Motor neuron (in vitro differentiated cells): ENCODE measurements around the gene PADI1. TPM values are rescaled to one million over a fixed set of nuclear protein-coding genes. Genes with fewer than 3 reads are reported as not detected.

Experiments
- ATAC-seq, 8 experiments: fragments of 200-7000 bp; cut with Tn5 transposase; replicated peaks in 6 of 8; 2 replicates each; pipeline ENCODE4 v1.8.0; 2021; ENCODE audit warnings: mild to moderate bottlenecking in 8 of 8, moderate library complexity in 8 of 8
- H3K27ac ChIP-seq, 2 donors: fragments of 250-450 bp; sonication (Bioruptor Pico); 2 replicates each; pipeline ENCODE4 v1.9.0; 2021; ENCODE audit warnings: antibody characterized with exemption in 2 of 2, mild to moderate bottlenecking in 2 of 2, moderate library complexity in 1 of 2
- H3K4me1 ChIP-seq, 2 donors: fragments of 250-450 bp; sonication (Bioruptor Pico); replicated peaks in 1 of 2; 2 replicates each; pipeline ENCODE4 v1.6.1; 2021; ENCODE audit warnings: antibody characterized with exemption in 2 of 2, mild to moderate bottlenecking in 2 of 2, moderate library complexity in 1 of 2
- H3K4me3 ChIP-seq, 5 donors: fragments of 250-450 bp; sonication (Bioruptor Pico); 2 replicates each; pipeline ENCODE4 v1.9.0; 2021; ENCODE audit warnings: antibody characterized with exemption in 5 of 5, mild to moderate bottlenecking in 5 of 5, moderate library complexity in 4 of 5
- WGBS, 10 experiments: fragments of 450-650 bp; shearing (Covaris generic); methylation state at CpG; one replicate each; pipeline ENCODE4 v1.0.0; 2022; 5-methylcytosine and 5-hydroxymethylcytosine counted together
- in situ Hi-C, 9 experiments: fragments of 400-800 bp; cut with MboI; loops; one replicate each; pipeline ENCODE4 v1.15.0; 2021; ENCODE audit warnings: low sequenced_read_pairs in 9 of 9, low pct_unique_long_range_greater_than_20kb in 2 of 9; ENCODE audit not compliant: unreplicated experiment in 9 of 9
- total RNA-seq, 8 experiments: library from RNA; unstranded; fragments of 300-600 nt; gene quantifications; 2 replicates each; pipeline versions ENCODE4 v1.2.3 to v1.2.4, GENCODE V29; 2022

PADI1 gene
- total RNA-seq, 8 experiments from 2014 or later: 0.05 to 1.1 (median 0.29) TPM; not detected in 1

DNA sequence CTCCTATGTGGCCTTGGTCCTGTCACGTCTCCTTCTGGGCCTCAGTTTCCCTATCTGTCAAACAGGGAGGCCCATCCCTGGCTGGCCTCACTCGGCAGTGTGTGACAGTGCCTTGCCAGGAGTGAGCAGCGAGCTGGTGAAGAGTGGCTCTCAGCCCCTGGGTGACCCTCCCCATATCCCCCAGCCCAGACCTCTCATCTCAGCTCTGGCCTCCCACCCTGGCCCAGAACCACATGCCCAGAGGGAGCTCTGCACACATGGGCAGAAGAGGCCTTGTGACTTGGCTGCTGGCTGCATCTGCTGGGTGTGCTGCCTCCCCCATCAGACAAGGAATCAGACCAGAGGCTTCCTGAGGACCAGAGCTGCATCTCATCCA is 19.5 kb upstream of the PADI1 start:
- WGBS, 10 experiments: 80% methylated on average over 2 of the region's 3 CpGs; no CpG with 5 or more reads in 9 of the 10 experiments
- ATAC-seq: no peak
- in situ Hi-C loops: no loop called here

DNA sequence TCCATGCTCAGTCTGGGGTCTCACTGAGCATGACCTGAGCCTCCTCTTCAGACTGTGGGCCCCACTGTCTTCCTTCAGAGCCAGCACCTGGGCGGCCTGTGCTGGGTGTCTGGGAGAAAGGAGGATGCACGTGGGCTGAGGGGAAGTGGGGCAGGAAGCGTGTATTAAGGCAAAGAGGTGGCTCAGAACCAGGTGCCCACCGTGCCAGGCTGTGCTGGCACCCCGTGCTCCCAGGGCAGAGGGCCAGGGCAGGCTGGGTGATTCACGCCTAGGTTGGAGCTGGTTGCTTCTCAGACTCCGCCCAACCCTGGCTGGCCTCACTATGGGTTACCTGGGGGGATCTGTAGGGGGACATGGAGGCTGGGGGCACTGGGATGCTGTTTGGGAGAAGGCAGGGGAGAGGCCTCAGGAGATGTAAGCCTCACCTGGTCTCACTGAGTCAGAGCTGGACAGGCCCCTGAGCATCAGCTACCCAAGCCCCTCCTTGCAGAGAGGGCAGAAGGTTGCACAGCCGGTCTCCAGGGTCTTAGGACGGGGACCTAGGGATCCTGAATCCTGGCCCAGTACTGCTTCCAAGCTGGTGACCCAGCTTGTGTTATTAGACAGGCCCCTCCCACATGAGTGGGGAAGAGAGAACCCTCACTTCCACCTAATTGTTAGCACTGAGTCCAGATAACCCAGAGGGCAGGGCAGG is 18.6 kb upstream of the PADI1 start:
- peak in 3 of 8 experiments; percentile 15 to 35 (median 16) for ATAC-seq
- 60 to 100% (median 83%) methylated on average over 1 to 4 of the region's 9 CpGs; no CpG with 5 or more reads in 4 of the 10 experiments for WGBS, 10 experiments
- Histone ChIP-seq H3K27ac (no peak overlapping the region), H3K4me3 (no peak overlapping the region), H3K4me1 (peaks cover 0 to 15% of the 10 kb centered on the region in 2 donors)
- in situ Hi-C loops: no loop called here

More for the DNA sequence above, 19.5 kb upstream of the PADI1 start:
- Histone ChIP-seq H3K4me3 (no peak overlapping the region), H3K4me1 (peaks cover 0 to 15% of the 10 kb centered on the region in 2 donors), H3K27ac (no peak overlapping the region)

DNA sequence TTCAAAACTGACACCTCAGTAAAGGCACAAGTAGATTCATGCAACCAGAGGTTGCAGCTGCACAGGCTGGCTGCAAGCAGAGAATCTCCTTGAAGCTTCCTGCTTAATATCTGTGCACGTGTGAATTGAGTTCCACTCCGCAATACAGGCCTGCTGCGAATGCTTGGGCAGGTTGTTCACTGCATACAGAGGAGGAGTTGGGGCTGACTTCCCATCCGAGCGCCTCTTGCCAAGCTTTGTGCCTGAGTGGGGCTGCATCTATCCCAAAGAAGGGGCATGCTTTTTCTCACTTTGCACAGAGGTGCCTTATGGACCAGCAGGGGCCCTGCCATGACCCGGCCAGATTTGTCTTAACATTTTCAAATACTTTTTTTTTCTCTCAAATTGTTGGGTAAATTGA is 17.9 kb upstream of the PADI1 start:
- 38 to 68% (median 50%) methylated on average over 2 to 6 of the region's 6 CpGs; no CpG with 5 or more reads in 5 of the 10 experiments for WGBS, 10 experiments
- ATAC-seq: peak in 5 of 8 experiments; percentile 34 to 50 (median 43)
- in situ Hi-C loops: no loop called here
- H3K4me3 ChIP-seq: no peak overlapping the region
- no peak overlapping the region for H3K27ac ChIP-seq
- H3K4me1 ChIP-seq: peaks cover 2 to 13% of the 10 kb centered on the region in 2 donors

DNA sequence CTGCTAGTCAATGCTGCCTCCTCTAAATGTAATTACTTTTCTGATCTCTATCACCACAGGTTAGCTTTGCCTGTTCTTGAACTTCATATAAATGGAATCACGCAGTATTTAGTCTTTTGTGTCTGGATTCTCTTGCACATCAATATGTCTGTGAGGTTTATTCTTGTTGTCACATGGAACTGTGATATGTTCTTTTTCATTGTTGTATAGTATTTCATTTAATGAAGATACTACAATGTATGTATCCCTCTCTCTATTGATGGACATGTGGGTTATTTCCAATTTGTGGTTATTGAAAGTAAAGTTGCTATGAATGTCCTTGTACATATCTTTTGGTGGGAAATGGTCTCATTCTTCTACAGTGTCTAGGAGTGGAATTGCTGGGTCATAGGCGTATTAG is 16.7 kb upstream of the PADI1 start:
- Histone ChIP-seq H3K4me1 (peaks cover 14 to 23% of the 10 kb centered on the region in 2 donors), H3K27ac (no peak overlapping the region), H3K4me3 (no peak overlapping the region)
- no peak for ATAC-seq
- in situ Hi-C loops: no loop called here
- WGBS, 10 experiments: 50 to 100% (median 93%) methylated on average over 1 to 2 of the region's 2 CpGs; no CpG with 5 or more reads in 1 of the 10 experiments

DNA sequence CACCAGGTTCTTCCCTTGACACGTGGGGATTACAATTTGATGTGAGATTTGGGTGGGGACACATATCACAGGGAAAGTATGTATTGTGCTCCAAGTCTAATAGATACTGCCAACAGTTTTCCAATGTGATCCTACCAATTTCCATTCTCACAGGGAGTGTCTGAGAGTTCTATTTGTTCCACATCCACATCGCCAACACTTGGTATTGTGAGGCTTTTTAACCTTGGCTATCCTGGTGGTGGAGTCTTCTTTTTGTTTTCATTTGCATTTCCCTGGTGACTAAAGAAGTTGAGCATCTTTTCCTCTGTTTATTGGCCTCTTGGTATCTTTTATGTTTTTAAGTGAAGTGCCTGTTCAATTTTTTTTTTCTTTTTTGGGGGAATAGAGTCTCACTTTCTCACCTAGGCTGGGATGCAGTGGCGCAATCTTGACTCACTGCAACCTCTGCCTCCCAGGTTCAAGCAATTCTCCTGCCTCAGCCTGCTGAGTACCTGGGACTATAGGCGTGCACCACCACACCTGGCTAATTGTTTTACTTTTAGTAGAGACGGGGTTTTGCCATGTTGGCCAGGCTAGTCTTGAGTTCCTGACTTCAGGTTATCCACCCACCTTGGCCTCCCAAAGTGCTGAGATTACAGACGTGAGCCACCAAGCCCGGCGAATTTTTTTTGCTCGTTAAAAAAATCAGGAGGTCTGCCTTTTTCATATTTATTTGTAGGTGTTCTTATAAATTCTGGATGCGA is 15.9 kb upstream of the PADI1 start:
- in situ Hi-C loops: no loop called here
- Histone ChIP-seq H3K4me3 (no peak overlapping the region), H3K4me1 (peaks cover 14 to 23% of the 10 kb centered on the region in 2 donors), H3K27ac (no peak overlapping the region)
- no peak for ATAC-seq
- WGBS, 10 experiments: 68 to 100% (median 85%) methylated on average over 1 to 10 of the region's 10 CpGs

DNA sequence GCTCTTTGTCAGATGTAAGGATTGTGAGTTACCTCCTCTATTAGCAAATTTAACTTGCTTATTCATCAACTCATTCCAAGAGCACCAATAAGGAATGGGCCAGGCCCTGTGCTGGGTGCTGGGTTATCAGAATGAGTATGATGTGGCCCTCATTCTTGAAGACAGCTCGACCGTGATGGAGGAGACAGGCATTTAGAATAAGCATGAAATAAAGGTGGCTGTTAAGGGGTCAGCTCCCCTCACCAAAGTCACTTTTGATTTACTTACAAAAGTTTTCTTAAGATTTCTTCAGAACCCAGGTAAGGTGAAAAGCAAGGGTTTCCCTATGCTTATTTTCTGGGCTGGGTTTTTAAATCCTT is 15.3 kb upstream of the PADI1 start:
- 0 to 100% (median 85%) methylated on average over 1 to 2 of the region's 2 CpGs; no CpG with 5 or more reads in 2 of the 10 experiments for WGBS, 10 experiments
- in situ Hi-C loops: no loop called here

DNA sequence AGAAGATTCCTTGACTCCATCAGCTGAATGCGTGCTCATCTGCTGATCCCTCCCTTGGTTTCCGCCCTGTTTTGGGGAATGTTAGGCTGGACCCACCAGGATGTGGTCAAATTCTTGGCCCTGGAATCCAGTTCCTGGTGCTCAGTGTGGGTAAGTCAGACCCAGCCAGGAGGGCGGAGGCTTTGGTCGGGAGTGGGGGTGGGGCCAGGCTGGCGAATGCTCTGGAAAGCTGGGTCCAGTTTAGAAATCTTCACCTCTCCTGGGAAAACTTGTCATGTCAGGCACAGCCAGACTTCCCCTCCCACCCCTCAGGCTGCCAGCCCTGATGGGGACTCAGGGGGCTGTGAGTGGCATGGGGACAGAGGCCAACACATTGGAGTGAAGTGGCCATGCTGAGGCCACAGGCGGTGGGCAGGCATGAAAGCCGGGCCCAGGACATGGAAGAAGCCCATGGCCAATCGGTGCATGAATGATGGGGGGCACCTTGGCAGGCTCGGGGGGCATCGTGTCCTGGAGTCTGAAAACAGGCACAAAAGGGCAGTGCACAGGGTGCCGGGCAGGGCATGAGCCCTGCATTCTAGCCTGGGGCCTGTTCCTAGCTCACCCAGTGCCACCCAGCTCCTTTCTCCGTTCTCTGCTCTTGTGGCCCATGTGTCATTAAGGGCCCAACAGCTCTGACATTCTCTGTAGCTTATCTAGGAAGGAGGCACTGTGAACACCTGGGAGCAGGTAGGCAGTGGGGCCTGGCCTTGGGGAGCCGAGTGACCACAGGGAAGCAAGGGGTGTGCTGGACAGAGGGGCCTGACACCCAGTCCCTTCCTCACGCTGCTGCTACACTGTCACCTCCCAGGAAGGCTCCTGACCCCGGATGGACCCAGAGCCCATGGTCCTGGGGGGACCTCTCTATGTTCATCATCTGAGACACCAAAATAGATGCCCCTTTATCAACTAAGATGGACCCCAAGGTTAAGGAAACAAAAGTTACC is 14.6 kb upstream of the PADI1 start:
- H3K4me3 ChIP-seq: no peak overlapping the region
- ATAC-seq: peak in 3 of 8 experiments; percentile 36 to 53 (median 50)
- H3K27ac ChIP-seq: no peak overlapping the region
- WGBS, 10 experiments: 20 to 100% (median 79%) methylated on average over 1 to 11 of the region's 15 CpGs; no CpG with 5 or more reads in 2 of the 10 experiments
- in situ Hi-C loops: no loop called here
- H3K4me1 ChIP-seq: peaks cover 14 to 23% of the 10 kb centered on the region in 2 donors

More for the DNA sequence above, 15.3 kb upstream of the PADI1 start:
- Histone ChIP-seq H3K4me1 (peaks cover 14 to 23% of the 10 kb centered on the region in 2 donors), H3K27ac (no peak overlapping the region), H3K4me3 (no peak overlapping the region)
- ATAC-seq: peak in 1 of 8 experiments; percentile 4

DNA sequence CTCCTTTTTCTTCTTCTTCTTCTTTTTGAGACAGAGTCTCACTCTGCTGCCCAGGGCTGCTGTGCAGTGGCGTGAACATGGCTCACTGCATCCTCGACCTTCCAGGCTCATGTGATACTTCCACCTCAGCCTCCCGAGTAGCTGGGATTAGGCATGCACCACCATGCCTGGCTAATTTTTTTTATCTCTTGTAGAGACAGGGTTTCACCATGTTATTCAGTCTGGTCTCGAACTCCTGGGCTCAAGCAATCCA is 13.0 kb upstream of the PADI1 start:
- Histone ChIP-seq H3K4me3 (no peak overlapping the region), H3K4me1 (peaks cover 14 to 17% of the 10 kb centered on the region in 2 donors), H3K27ac (peak overlapping the region in 1 of 2 donors; percentile 8)
- peak in 4 of 8 experiments; percentile 17 to 37 (median 29) for ATAC-seq
- in situ Hi-C loops: no loop called here
- WGBS, 10 experiments: 62 to 100% (median 89%) methylated on average over 1 to 4 of the region's 4 CpGs

DNA sequence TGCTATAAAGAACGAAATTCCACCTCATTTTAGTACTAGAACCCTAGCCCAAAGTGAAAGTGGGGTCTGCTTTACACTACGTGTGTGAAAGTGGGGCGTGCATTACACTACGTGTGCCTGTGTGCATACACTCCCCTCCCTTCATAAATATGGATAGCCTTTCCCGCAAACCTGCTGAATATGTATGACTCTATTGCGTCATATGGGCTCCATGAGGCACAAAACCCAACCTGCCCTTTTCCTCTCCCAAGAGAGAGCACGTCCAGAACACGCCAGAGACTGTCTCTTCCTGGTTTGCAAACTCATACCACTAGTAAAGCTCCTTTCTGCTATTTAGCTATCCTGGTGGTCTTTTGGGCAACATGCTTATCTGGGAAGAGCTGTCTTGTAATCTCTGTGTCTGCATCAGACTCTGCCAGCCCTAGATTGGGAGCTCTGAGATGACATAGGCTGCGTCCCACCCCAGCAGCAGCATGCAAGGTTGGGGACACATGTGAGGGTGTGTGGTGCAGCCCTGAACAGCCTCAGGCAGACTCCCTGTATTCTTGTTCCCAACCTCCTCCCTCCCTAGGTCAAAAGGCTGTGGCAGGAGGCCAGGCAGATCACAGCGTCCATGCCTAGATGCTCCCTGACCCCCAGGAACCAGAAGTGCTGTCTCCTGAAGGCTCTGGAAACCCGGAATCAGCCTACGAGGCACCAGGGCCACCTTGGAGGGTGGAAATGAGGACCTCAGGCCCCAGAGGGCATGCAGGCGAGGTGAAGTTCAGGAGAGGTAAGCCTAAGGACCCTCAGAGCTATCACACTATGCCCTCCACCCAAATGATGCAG is 12.3 kb upstream of the PADI1 start:
- 0 to 68% (median 45%) methylated on average over 3 to 11 of the region's 13 CpGs; no CpG with 5 or more reads in 2 of the 10 experiments for WGBS, 10 experiments
- peak; percentile 70 to 94 (median 90) for ATAC-seq
- in situ Hi-C loops: no loop called here
- Histone ChIP-seq H3K4me3 (no peak overlapping the region), H3K4me1 (peaks cover 13 to 14% of the 10 kb centered on the region in 2 donors), H3K27ac (peak overlapping the region in 1 of 2 donors; percentile 8)

DNA sequence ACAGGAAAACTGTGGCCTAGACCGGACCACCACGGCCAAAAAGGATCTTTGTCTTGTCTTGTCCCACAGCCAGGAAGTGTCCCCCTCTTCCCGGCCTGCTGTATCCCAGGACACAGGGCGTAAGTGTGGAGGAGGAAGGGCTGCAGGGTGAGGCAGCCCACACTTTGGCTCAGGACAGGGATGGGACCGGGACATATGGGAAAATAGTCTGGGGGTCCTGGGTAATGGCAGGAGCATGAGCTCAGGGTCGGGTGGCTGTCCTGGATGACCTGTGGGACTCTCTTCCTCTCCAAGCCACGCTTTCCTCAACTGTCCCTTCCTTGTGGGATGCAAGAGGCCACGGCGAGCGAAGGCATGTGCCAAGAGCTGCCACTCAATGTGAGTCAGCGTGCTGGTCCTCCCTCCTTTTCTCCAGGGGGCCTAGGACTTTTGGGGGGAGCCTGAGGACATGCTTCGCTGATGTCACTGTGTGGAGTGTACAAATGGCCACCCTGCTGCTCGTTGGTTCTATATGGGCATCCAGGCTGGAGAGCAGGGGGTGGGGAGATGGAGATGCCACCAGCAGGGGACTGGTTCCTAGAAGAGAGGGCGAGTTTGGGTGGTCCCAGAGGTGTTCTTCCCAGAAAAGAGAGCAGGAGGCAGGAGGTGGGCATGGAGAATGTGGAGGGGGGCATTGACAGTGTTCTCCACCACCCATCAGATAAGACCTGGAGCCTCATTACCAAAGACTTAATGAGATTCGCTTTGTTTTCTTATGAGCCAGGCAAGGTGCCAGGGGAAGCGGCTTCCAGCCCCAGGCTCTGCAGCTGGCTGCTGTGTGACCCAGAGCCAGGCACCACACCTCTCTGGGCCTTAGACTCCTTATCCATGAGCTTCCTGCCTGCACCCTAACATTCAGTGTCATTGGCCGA is 11.5 kb upstream of the PADI1 start:
- 0 to 100% (median 77%) methylated on average over 1 to 10 of the region's 17 CpGs; no CpG with 5 or more reads in 1 of the 10 experiments for WGBS, 10 experiments
- Histone ChIP-seq H3K4me1 (peaks cover 13 to 14% of the 10 kb centered on the region in 2 donors), H3K27ac (no peak overlapping the region), H3K4me3 (no peak overlapping the region)
- ATAC-seq: peak in 3 of 8 experiments; percentile 2 to 19 (median 2)
- in situ Hi-C loops: no loop called here

DNA sequence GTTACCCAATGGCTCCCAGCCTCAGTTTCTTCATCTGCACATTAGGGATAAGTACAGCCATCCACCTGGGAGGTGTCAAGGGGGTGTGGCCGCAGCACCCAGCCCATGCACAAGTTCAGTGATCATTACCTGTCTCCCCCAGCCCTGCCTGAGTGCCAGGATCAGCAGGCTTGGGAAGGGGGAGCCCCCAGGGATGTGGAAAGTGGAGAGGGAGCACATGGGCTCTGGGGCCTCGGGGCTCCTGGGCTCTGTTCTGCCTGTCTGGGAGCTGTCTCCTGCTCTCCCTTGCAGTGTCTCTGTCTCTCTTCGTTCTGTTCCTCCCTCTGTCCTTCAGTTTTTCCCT is 10.8 kb upstream of the PADI1 start:
- H3K4me1 ChIP-seq: peaks cover 13 to 14% of the 10 kb centered on the region in 2 donors
- H3K27ac ChIP-seq: no peak overlapping the region
- 27 to 75% (median 56%) methylated on average over 1 to 2 of the region's 3 CpGs; no CpG with 5 or more reads in 3 of the 10 experiments for WGBS, 10 experiments
- ATAC-seq: no peak
- in situ Hi-C loops: no loop called here
- H3K4me3 ChIP-seq: no peak overlapping the region
